ENCODE measurements around the gene NPW. TPM values are rescaled to one million over a fixed set of nuclear protein-coding genes. Genes with fewer than 3 reads are reported as not detected.

NPW gene
- total and polyA plus RNA-seq, 11 donors, result 0.19 to 0.69 TPM; not detected in 9

GRCh38 chr16:2039274-2040031 is 19.9 kb downstream of the NPW start:
- peaks cover 11 to 98% (median 88%) of the 10 kb centered on the region in 12 donors for H3K4me1 ChIP-seq
- no peaks in the 10 kb centered on the region for H3K9me3 ChIP-seq
- peak; percentile 90 to 96 (median 92) for DNase-seq
- H3K27me3 ChIP-seq, result no peaks in the 10 kb centered on the region
- H3K36me3 ChIP-seq, result peaks cover 2 to 48% (median 23%) of the 10 kb centered on the region in 9 donors
- peak overlapping the region; percentile 78 to 97 (median 94) for H3K27ac ChIP-seq
- peak; percentile 43 to 69 (median 54) for ATAC-seq
- no peak for TF ChIP-seq POLR2A (IDR thresholded peaks at IDR 0.05)
- TF ChIP-seq, protein P1, sequence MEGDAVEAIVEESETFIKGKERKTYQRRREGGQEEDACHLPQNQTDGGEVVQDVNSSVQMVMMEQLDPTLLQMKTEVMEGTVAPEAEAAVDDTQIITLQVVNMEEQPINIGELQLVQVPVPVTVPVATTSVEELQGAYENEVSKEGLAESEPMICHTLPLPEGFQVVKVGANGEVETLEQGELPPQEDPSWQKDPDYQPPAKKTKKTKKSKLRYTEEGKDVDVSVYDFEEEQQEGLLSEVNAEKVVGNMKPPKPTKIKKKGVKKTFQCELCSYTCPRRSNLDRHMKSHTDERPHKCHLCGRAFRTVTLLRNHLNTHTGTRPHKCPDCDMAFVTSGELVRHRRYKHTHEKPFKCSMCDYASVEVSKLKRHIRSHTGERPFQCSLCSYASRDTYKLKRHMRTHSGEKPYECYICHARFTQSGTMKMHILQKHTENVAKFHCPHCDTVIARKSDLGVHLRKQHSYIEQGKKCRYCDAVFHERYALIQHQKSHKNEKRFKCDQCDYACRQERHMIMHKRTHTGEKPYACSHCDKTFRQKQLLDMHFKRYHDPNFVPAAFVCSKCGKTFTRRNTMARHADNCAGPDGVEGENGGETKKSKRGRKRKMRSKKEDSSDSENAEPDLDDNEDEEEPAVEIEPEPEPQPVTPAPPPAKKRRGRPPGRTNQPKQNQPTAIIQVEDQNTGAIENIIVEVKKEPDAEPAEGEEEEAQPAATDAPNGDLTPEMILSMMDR (IDR thresholded peaks at IDR 0.05), result no peak
- 29 to 57% (median 49%) methylated on average over 10 to 29 of the region's 29 CpGs for WGBS, 4 donors
- H3K4me3 ChIP-seq, result peak overlapping the region in 10 of 12 donors; percentile 11 to 91 (median 64)
- intact Hi-C loops (cut with DNase I), result no loop called here

GRCh38 chr16:2040041-2040786 is 20.6 kb downstream of the NPW start:
- peaks cover 2 to 42% (median 23%) of the 10 kb centered on the region in 9 donors for H3K36me3 ChIP-seq
- TF ChIP-seq, protein P1 (IDR thresholded peaks at IDR 0.05), result no peak
- TF ChIP-seq POLR2A (IDR thresholded peaks at IDR 0.05), result no peak
- ATAC-seq (no peak), DNase-seq (no peak)
- peaks cover 11 to 99% (median 86%) of the 10 kb centered on the region in 12 donors for H3K4me1 ChIP-seq
- H3K9me3 ChIP-seq, result no peaks in the 10 kb centered on the region
- H3K27me3 ChIP-seq, result no peaks in the 10 kb centered on the region
- peak overlapping the region in 6 of 12 donors; percentile 26 to 91 (median 66) for H3K4me3 ChIP-seq
- WGBS, 4 donors, result 62 to 69% (median 66%) methylated on average over 8 to 24 of the region's 24 CpGs
- peak overlapping the region; percentile 46 to 97 (median 94) for H3K27ac ChIP-seq
- intact Hi-C loops (cut with DNase I), result no loop called here

DNA sequence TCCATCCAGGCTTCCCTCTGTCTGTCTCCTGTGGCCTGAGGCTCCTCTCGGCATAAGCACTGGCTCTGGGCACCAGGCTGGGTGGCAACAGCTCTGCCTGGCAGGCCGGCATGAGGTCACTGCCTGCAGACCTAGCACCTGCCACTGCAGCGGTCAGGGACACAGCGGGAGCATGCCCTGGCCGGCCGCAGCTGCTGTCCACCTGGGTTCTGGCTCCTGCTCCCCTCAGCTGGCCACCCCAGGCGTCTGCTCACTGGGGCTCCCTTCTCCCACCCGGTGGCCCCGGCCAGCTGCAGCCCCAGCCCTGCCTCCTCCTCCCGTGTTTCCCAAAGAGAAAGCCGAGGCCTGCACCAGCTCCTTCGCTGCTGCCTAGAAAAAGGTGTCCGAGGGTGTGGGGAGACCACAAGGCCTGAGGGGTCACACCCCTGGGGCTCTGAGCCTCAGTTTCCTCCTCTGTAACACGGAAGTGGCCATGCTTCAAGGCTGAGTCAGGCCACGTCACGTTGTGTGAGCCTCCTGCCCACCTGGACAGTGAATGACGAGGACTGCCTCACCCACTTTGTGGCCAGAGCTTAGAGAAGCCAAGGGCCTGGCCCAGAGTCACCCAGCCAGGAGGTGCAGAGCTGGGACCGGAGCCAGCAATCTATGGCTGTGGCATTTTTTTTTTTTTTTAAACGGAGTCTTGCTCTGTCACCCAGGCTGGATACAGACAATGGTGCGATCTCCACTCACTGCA is 21.4 kb downstream of the NPW start:
- TF ChIP-seq, protein P1 (IDR thresholded peaks at IDR 0.05), result no peak
- TF ChIP-seq POLR2A (IDR thresholded peaks at IDR 0.05), result no peak
- intact Hi-C loops (cut with DNase I), result no loop called here
- DNase-seq (no peak), ATAC-seq (no peak)
- H3K4me3 ChIP-seq, result no peak overlapping the region
- WGBS, 4 donors, result 55 to 68% (median 66%) methylated on average over 16 to 20 of the region's 20 CpGs
- H3K4me1 ChIP-seq, result peaks cover 12 to 99% (median 81%) of the 10 kb centered on the region in 12 donors
- no peaks in the 10 kb centered on the region for H3K9me3 ChIP-seq
- H3K27ac ChIP-seq, result peak overlapping the region in 11 of 12 donors; percentile 46 to 97 (median 94)
- H3K36me3 ChIP-seq, result peaks cover 2 to 35% (median 19%) of the 10 kb centered on the region in 9 donors
- no peaks in the 10 kb centered on the region for H3K27me3 ChIP-seq

Measured in heart left ventricle (tissue), 16 donors.